GM21423 (cell line): ENCODE data around the gene ZFAND6.

Source experiments
- ATAC-seq: cut with Tn5 transposase; IDR thresholded peaks from one replicate; pipeline ENCODE4 v1.9.1; 2021; ENCODE audit warnings: mild to moderate bottlenecking, moderate library complexity; ENCODE audit not compliant: unreplicated experiment

ZFAND6 gene

GRCh38 chr15:80049046-80049445, 10.4 kb upstream of the ZFAND6 start:
- no peak for ATAC-seq

- no peak for ATAC-seq
Measured at GRCh38 chr15:80052597-80053304, 6.7 kb upstream of the ZFAND6 start.

DNA sequence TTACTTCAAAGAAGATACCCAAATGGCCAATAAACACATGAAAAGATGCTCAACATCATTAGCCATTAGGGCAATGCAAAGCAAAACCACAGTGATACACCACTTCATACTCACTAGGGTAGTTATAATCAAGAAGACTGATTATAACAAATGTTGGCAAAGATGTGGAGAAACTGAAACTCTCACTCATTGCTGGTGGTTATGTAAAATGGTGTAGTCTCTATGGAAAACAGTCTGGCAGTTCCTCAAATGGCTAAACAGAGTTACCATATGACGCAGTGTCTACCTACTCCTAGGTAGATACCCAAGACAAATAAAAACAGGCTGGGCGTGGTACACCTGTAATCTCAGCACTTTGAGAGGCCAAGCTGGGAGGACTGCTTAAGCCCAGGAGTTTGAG, 3.5 kb upstream of the ZFAND6 start:
- no peak for ATAC-seq

- no peak for ATAC-seq
Measured at GRCh38 chr15:80058044-80058443, 1.4 kb upstream of the ZFAND6 start.

DNA sequence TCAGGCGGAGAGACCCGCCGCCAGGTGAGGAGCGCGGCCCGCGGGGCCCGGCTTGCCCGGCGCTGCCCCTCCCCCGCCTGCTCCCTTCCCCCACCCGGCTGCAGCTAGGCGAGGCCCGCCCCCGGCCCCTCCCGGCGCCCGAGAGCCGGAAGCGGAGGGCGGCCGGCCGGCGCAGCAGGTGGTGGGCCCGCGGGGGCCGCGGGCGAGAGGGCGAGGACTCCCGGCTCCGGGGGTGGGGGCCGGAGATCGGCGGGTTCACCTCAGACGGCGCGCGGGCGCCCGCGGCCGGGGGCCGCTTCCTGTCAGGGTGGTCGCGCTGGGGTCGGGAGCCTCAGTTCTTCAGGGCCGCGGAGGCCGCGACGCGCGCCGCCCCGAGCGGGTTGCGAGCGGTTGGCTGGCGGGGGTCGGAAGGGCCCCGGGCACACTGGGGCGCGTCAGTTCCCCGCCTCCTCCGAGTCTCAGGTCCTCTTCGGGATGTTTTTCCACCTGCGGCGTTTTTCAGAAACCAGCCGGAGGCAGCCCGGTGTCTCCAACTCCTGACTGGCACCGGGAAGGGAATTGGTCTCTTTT, 395 bp downstream of the ZFAND6 start:
- peak; percentile 50 for ATAC-seq

GRCh38 chr15:80060356-80061006, 1.0 kb downstream of the ZFAND6 start:
- no peak for ATAC-seq

GRCh38 chr15:80061582-80061981, 2.1 kb downstream of the ZFAND6 start:
- no peak for ATAC-seq

DNA sequence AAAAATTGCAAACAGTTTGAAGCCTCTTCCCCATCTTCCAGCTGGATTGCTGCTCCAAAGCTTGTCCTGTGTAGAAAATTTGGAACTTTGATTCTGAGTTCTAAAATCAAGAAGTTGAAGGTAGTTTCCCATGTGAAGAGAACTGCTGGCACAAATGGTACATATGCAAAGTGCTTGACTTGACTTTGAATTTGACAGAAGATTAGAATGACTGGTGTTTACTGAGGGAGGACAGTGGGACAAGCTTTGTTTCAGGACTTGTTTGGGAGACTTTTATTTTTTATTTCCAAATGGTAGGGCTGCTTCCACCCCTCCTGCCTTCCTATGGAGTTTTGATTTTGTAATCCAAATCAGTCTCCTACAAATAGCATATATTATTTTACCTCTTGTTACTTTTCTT, 7.4 kb downstream of the ZFAND6 start:
- ATAC-seq = no peak

DNA sequence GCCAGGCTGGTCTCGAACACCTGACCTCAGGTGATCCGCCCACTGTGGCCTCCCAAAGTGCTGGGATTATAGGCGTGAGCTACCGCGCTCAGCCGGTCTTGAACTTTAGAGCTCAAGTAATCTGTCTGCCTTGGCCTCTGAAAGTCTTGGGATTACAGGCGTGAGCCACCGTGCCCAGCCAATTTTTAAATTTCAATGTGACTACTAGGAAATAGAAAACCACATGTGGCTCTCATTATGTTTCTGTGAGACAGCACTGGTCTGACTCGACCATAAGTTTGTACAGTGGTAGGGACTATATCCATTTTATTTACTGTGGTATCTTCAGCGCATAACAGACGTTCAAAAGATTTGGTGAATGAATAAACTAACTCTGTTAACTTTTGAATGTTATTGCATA, 9.1 kb downstream of the ZFAND6 start:
- no peak for ATAC-seq

DNA sequence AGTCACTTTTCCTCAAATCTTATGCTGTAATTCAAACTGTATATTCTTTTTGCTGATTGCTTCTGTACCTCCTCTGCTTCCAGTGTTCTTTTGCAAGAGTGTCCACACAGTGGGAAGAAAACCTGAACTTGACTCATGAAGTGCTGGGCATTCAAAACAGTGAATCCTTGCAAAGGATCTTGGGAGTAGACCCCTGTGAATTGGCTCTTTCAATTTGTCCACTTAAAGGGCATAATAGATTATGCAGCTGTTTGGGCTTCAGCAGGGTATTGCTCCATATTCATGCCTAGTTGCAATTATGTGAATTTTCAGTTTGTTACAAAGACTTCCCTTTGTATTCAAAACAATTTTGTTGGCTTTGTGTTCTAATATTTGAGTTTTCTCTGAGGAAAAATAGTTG, 11.4 kb downstream of the ZFAND6 start:
- ATAC-seq = no peak

DNA sequence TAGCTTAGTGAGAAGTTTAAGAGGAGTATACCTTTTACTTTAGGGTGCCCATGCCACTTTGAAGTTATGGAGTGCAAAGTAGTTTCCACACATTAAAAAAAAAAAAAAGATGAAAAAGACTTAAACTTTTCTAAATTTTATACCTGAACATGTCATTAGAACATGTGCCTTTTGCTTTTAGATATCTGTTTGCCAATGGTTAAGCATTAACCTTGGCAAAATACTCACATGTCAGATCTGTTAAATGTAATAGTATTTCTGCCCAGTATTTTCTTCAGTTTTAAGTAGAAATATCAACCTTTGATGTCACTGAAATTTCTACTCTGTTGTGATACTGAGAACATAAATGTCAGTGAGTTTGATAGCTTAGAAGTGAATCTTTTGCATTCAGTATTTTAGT, 12.2 kb downstream of the ZFAND6 start:
- ATAC-seq = no peak

DNA sequence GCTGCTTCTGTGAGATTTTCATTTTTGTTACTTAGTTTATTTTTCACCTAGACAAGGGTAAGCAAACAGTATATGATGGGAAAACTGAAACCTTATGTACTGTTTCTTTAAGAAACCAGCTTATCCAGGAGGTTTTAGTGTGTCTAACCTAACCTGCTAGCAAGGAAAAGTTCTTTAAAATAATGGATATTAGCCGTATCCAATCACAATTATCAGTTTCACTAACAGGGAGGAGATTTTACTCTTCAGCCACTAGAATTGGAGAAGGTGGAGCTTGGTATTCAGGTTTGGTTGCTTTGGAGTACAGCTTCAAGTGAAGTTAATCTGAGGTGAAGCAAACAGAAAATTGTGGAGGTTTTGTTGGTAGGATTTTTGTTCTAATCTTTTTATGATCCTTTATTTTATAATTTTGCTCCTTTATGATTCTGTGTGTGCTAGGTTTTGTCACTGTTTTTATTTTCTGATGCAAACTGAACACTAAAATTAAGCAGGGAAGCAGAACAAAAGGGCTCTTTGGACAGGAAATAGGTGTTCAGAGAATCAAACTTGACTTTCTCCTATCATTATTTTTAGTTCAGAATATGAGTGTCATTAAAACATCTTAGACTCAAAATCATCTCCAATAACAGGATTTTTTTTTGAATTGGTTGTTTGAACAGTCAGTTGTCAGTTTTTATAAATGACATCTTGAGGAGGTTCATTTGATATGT, 13.0 kb downstream of the ZFAND6 start:
- peak; percentile 87 for ATAC-seq

DNA sequence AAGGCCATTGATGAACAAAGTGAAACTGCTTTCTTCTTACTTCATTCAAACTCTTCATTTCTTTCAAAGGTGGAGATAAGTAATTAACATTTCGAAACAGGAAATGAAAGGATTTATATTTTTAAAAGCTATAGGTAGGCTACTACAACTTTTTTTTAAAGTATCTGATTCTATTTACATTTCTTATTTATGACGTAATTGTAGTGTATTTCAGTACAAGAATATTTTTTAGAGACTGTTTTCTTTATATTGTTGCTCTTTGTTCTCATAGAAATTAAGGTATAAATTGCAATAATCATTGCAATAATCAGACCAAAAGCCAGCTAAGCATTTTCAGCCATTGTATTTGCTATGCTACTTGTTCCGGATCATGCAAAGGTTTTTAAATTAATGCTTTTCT, 13.7 kb downstream of the ZFAND6 start:
- no peak for ATAC-seq

DNA sequence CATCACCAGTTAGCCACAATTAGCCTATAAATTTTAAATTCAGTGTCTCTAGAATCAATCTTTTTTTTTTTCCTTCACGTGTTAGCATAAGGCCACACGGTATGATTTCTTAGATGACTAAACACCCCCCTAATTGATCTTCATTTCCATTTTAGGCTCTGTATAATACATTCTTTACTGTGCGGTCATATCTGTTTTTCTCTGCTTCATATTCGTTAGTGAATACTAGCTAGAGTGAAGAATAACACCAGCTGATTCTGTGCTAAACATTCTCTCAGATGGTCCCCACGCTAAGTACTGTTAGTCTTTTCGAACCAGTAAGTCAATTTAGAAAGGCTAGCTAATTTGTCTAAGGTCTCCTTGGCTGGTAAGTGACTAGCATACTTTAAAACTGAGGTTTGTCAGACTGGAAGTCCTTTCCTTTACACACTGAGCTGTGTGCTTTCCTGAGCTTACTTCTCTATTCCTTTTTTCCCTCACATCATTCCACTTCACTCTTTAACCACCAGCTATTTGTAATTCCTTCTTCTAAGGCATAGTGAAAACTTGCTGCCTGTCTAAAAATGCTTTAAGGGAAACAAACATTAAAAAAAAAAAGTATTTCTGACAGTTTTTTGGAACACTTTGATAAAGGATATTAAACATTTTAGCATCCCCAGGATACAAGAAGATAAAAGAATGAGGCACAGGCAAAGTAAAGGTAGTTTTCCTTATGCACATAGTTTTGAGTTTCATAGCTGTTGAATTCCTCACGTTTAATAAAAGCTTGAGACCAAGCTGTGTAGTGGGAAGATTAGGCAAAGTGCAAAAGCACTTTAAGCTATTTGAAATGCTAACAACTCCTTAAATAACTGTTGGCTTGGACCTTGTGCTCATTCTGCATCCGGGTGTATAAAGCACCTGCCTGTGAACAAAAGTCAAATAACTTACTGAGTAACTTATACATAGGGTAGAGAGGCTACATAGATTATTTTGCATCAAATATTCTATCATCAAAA, 17.1 kb downstream of the ZFAND6 start:
- ATAC-seq = no peak

DNA sequence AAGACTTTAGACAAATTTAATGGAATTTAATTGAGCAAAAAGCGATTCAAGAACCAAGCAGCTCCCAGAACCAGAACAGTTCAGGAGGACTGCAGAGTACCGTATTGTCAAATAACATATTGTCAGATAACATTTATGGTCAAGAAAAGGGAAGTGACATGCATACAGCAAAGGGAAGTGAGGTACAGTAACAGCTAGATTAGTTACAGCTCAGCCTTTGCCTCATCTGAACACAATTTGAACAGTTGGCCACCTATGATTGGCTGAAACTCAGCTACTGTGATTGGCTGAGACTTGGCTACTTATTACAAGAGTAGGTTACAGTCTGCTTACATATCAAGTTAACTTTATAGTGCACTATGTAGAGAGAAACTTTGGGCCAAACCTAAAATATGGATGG, 21.9 kb downstream of the ZFAND6 start:
- no peak for ATAC-seq

- no peak for ATAC-seq
Measured at GRCh38 chr15:80087104-80087503, 27.6 kb downstream of the ZFAND6 start.

DNA sequence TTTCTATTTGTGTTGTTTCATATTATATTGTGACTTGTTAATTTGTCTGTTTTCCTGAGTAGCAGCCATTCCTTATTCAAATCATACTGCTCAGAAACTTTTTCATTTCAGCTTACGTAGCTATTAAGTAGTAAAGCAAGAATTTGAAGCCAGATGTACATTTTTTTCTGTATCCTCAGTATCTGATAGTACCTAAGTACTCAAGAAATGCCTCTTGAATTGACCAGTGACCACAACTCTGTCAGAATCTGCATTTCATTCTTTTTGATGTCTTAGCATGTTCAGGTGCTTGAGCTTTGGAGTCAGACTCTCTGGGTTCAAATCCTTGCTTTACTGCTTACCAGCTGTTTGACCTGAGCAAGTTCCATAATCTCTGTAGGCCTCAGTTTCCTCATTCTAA, 30.6 kb downstream of the ZFAND6 start:
- ATAC-seq = no peak

GRCh38 chr15:80090879-80091503, 31.5 kb downstream of the ZFAND6 start:
- no peak for ATAC-seq

- no peak for ATAC-seq
Measured at GRCh38 chr15:80093854-80094418, 34.5 kb downstream of the ZFAND6 start.

DNA sequence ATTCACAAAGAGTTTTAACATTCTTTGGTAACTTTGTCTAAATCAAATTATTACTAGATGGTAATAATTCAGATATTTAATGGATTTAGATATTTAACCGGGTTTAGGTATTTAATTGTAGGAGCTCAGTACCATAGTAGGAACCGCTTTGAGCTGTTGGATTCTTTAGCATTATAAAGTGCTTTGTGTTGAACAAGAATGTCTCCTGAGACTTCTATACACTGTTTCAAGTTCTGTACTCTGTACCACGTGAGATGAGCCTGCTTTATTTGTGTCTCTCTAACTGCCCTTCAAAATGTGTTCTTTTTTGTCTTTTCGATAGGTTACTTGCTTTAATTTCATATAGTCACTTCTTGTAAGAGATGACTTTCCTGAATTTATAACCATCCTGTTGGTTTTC, 36.0 kb downstream of the ZFAND6 start:
- no peak for ATAC-seq
